ENCODE results near the gene MBD5.
"Not testable (repeated sequence)": the region's sequence is repeated elsewhere in the genome, so short reads cannot be mapped to it uniquely, and the experiment has no call there.

MBD5 gene

GRCh38 chr2:148021059-148021861, at the start of gene MBD5:
Gene MBD5, plus strand, starts transcription at chr2:148021091.
- peak; percentile 43 for DNase-seq (ENCODE audit: low spot score)
- in situ Hi-C loops (cut with MboI; ENCODE audit: low sequenced_read_pairs, unreplicated experiment) = no loop called here
- no peak for TF ChIP-seq CTCF (IDR thresholded peaks at IDR 0.05; ENCODE audit: borderline replicate concordance, control extremely low read depth, extremely low read depth, insufficient read depth, missing control alignments)

GRCh38 chr2:147976102-147976501, 44.8 kb upstream of the MBD5 start:
- in situ Hi-C loops (cut with MboI; ENCODE audit: low sequenced_read_pairs, unreplicated experiment) = loop anchor here (25.0 kb wide), 2 partner anchors 1011 to 1586 kb away; no protein-coding TSS in a partner anchor
- no peak for TF ChIP-seq CTCF (IDR thresholded peaks at IDR 0.05; ENCODE audit: borderline replicate concordance, control extremely low read depth, extremely low read depth, insufficient read depth, missing control alignments)

GRCh38 chr2:147977679-147978078, 43.2 kb upstream of the MBD5 start:
- no peak for DNase-seq (ENCODE audit: low spot score)
- no peak for TF ChIP-seq CTCF (IDR thresholded peaks at IDR 0.05; ENCODE audit: borderline replicate concordance, control extremely low read depth, extremely low read depth, insufficient read depth, missing control alignments)
- in situ Hi-C loops (cut with MboI; ENCODE audit: low sequenced_read_pairs, unreplicated experiment) = loop anchor here (25.0 kb wide), 2 partner anchors 1010 to 1585 kb away; no protein-coding TSS in a partner anchor

More at GRCh38 chr2:147976102-147976501, 44.8 kb upstream of the MBD5 start:
- DNase-seq (ENCODE audit: low spot score) = no peak

- in situ Hi-C loops (cut with MboI; ENCODE audit: low sequenced_read_pairs, unreplicated experiment) = loop anchor here (25.0 kb wide), 2 partner anchors 1006 to 1581 kb away; no protein-coding TSS in a partner anchor
- no peak for TF ChIP-seq CTCF (IDR thresholded peaks at IDR 0.05; ENCODE audit: borderline replicate concordance, control extremely low read depth, extremely low read depth, insufficient read depth, missing control alignments)
- DNase-seq (ENCODE audit: low spot score) = no peak
These were observed 39.9 kb upstream of the MBD5 start for GRCh38 chr2:147980940-147981528.

GRCh38 chr2:147989102-147989501, 31.8 kb upstream of the MBD5 start:
- in situ Hi-C loops (cut with MboI; ENCODE audit: low sequenced_read_pairs, unreplicated experiment) = loop anchor here (25.0 kb wide), 2 partner anchors 998 to 1573 kb away; no protein-coding TSS in a partner anchor
- TF ChIP-seq CTCF (IDR thresholded peaks at IDR 0.05; ENCODE audit: borderline replicate concordance, control extremely low read depth, extremely low read depth, insufficient read depth, missing control alignments) = no peak
- DNase-seq (ENCODE audit: low spot score) = no peak

- in situ Hi-C loops (cut with MboI; ENCODE audit: low sequenced_read_pairs, unreplicated experiment) = loop anchor here (10.0 to 25.0 kb wide), 3 partner anchors 535 to 1572 kb away; no protein-coding TSS in a partner anchor
- DNase-seq (ENCODE audit: low spot score) = peak; percentile 55
These were observed 31.0 kb upstream of the MBD5 start for GRCh38 chr2:147989809-147990403.

GRCh38 chr2:147994965-147995364, 25.9 kb upstream of the MBD5 start:
- in situ Hi-C loops (cut with MboI; ENCODE audit: low sequenced_read_pairs, unreplicated experiment) = loop anchor here (10.0 to 25.0 kb wide), 3 partner anchors 530 to 1567 kb away; no protein-coding TSS in a partner anchor
- not testable (repeated sequence) for DNase-seq (ENCODE audit: low spot score)

More at GRCh38 chr2:147989809-147990403, 31.0 kb upstream of the MBD5 start:
- TF ChIP-seq CTCF (IDR thresholded peaks at IDR 0.05; ENCODE audit: borderline replicate concordance, control extremely low read depth, extremely low read depth, insufficient read depth, missing control alignments) = peak; percentile 37

All from GM13976 (cell line).